ENCODE results near the gene ZBTB49. TPM values are rescaled to one million over a fixed set of nuclear protein-coding genes. Genes with fewer than 3 reads are reported as not detected.

ZBTB49 gene
- total and polyA plus RNA-seq, 2 donors (not counting 3 experiments of a cell fraction or from before 2014, with no cell fraction given): 3.8 to 5.8 TPM

DNA sequence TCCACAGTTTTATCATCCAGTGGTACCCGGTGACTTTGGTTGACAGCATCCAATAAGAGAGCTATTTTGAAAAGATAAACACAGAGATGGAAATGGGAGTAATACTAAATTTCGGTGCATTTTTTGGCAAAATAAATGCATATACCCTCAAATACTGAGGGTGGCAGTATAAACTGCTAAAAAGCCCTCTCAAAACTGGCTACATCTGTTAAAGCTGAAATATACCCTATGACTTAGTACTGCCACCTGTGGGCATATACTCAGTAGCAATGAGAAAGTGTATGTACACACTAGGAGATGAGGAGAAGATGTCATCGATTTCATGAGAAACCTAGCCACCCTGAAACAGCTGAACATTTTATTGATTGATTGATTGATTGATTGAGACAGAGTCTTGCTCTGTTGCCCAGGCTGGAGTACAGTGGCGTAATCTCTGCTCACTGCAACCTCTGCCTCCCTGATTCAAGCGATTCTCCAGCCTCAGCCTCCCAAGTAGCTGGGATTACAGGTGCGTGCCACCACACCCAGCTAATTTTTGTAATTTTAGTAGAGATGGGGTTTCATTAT, 29.8 kb upstream of the ZBTB49 start:
- H3K36me3 ChIP-seq (ENCODE audit: control insufficient read depth in 2 of 2, extremely low read depth in 1 of 2, insufficient read depth in 2 of 2, low read length in 2 of 2): no peaks in the 10 kb centered on the region
- DNase-seq (ENCODE audit: low read depth, low spot score) (peak; percentile 50), FAIRE-seq (peak; percentile 46)
- H3K27me3 ChIP-seq (ENCODE audit: control insufficient read depth in 2 of 2, insufficient read depth in 2 of 2, low read length in 2 of 2): no peaks in the 10 kb centered on the region
- TF ChIP-seq, protein P1, sequence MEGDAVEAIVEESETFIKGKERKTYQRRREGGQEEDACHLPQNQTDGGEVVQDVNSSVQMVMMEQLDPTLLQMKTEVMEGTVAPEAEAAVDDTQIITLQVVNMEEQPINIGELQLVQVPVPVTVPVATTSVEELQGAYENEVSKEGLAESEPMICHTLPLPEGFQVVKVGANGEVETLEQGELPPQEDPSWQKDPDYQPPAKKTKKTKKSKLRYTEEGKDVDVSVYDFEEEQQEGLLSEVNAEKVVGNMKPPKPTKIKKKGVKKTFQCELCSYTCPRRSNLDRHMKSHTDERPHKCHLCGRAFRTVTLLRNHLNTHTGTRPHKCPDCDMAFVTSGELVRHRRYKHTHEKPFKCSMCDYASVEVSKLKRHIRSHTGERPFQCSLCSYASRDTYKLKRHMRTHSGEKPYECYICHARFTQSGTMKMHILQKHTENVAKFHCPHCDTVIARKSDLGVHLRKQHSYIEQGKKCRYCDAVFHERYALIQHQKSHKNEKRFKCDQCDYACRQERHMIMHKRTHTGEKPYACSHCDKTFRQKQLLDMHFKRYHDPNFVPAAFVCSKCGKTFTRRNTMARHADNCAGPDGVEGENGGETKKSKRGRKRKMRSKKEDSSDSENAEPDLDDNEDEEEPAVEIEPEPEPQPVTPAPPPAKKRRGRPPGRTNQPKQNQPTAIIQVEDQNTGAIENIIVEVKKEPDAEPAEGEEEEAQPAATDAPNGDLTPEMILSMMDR (IDR thresholded peaks at IDR 0.05; ENCODE audit: extremely low read depth in 1 of 2, insufficient read depth in 1 of 2, low read depth in 1 of 2, low read length in 2 of 2): peak; percentile 38 to 44
- no peak for TF ChIP-seq POLR2A (IDR thresholded peaks at IDR 0.05; ENCODE audit: low read depth, low read length)
- no peaks in the 10 kb centered on the region for H3K9me3 ChIP-seq (replicated peaks; ENCODE audit: control insufficient read depth, insufficient read depth, low read length)
- H3K27ac ChIP-seq (ENCODE audit: insufficient read depth, low read depth, low read length): no peak overlapping the region
- H4K20me1 ChIP-seq (replicated peaks; ENCODE audit: control insufficient read depth, extremely low read depth, insufficient read depth, low read length): no peaks in the 10 kb centered on the region
- H3K9ac ChIP-seq (replicated peaks; ENCODE audit: extremely low read depth, insufficient read depth, low read length): no peak overlapping the region
- no peaks in the 10 kb centered on the region for H3K79me2 ChIP-seq (ENCODE audit: control insufficient read depth, insufficient read depth, low read length)
- intact Hi-C loops (cut with micrococcal nuclease) (loop anchor here (1.0 kb wide), 2 partner anchors 75 to 170 kb away; no protein-coding TSS in a partner anchor), dilution Hi-C loops (cut with MboI; ENCODE audit: extremely low pct_ligation_motif_present, low sequenced_read_pairs) (no loop called here)
- no peak overlapping the region for H2AFZ ChIP-seq (ENCODE audit: low read depth, low read length)
- H3K4me3 ChIP-seq (replicated peaks in 1 of 3; ENCODE audit: insufficient read depth in 1 of 3, low read depth in 1 of 3, low read length in 3 of 3): no peak overlapping the region
- no peak overlapping the region for H3K4me2 ChIP-seq (ENCODE audit: insufficient read depth, low read length)
- BruUV-seq (replicated peaks): no TSS peak
- ChIA-PET POLR2A (interaction anchor here (0.7 kb wide), 1 partner anchor 74 kb away, joined by 3 read pairs; no protein-coding TSS in a partner anchor), CTCF (interaction anchor here (0.6 to 4.2 kb wide), 23 partner anchors 8 to 1374 kb away, joined by 3 to 89 read pairs (median 5); no protein-coding TSS in a partner anchor)
- H3K9me1 ChIP-seq (replicated peaks; ENCODE audit: control insufficient read depth, extremely low read depth, insufficient read depth, low read length): no peaks in the 10 kb centered on the region
- no peaks in the 10 kb centered on the region for H3K4me1 ChIP-seq (ENCODE audit: control insufficient read depth, extremely low read depth, insufficient read depth, low read length)

GRCh38 chr4:4267981-4268380, 22.1 kb upstream of the ZBTB49 start:
- H3K4me2 ChIP-seq (ENCODE audit: insufficient read depth, low read length): peak overlapping the region; percentile 18
- ChIA-PET CTCF (interaction anchor here (0.7 to 2.2 kb wide), 6 partner anchors 8 to 240 kb away, joined by 3 to 5 read pairs (median 4); no protein-coding TSS in a partner anchor), POLR2A (no interaction called here)
- H2AFZ ChIP-seq (ENCODE audit: low read depth, low read length): no peak overlapping the region
- BruUV-seq (replicated peaks): no TSS peak
- no peaks in the 10 kb centered on the region for H3K27me3 ChIP-seq (ENCODE audit: control insufficient read depth in 2 of 2, insufficient read depth in 2 of 2, low read length in 2 of 2)
- no peak overlapping the region for H3K9ac ChIP-seq (replicated peaks; ENCODE audit: extremely low read depth, insufficient read depth, low read length)
- dilution Hi-C loops (cut with MboI; ENCODE audit: extremely low pct_ligation_motif_present, low sequenced_read_pairs) (no loop called here), intact Hi-C loops (cut with micrococcal nuclease) (no loop called here)
- peaks cover 0 to 3% of the 10 kb centered on the region in 2 experiments for H3K36me3 ChIP-seq (ENCODE audit: control insufficient read depth in 2 of 2, extremely low read depth in 1 of 2, insufficient read depth in 2 of 2, low read length in 2 of 2)
- H3K9me1 ChIP-seq (replicated peaks; ENCODE audit: control insufficient read depth, extremely low read depth, insufficient read depth, low read length): no peaks in the 10 kb centered on the region
- no peak overlapping the region for H3K4me3 ChIP-seq (replicated peaks in 1 of 3; ENCODE audit: insufficient read depth in 1 of 3, low read depth in 1 of 3, low read length in 3 of 3)
- no peak for TF ChIP-seq MYC (IDR thresholded peaks at IDR 0.05; ENCODE audit: low read depth, low read length)
- TF ChIP-seq FOS (IDR thresholded peaks at IDR 0.05; ENCODE audit: borderline replicate concordance, insufficient read depth, low read length): peak; percentile 46
- TF ChIP-seq MAX (IDR thresholded peaks at IDR 0.05; ENCODE audit: insufficient read depth, insufficient read length): peak; percentile 51
- TF ChIP-seq POLR2A (IDR thresholded peaks at IDR 0.05; ENCODE audit: low read depth, low read length): no peak
- no peaks in the 10 kb centered on the region for H3K79me2 ChIP-seq (ENCODE audit: control insufficient read depth, insufficient read depth, low read length)
- H4K20me1 ChIP-seq (replicated peaks; ENCODE audit: control insufficient read depth, extremely low read depth, insufficient read depth, low read length): no peaks in the 10 kb centered on the region
- no peaks in the 10 kb centered on the region for H3K9me3 ChIP-seq (replicated peaks; ENCODE audit: control insufficient read depth, insufficient read depth, low read length)
- peaks cover 25% of the 10 kb centered on the region for H3K4me1 ChIP-seq (ENCODE audit: control insufficient read depth, extremely low read depth, insufficient read depth, low read length)
- DNase-seq (ENCODE audit: low read depth, low spot score) (peak; percentile 26), FAIRE-seq (no peak)
- H3K27ac ChIP-seq (ENCODE audit: insufficient read depth, low read depth, low read length): no peak overlapping the region

All from endothelial cell of umbilical vein (primary cell).